ENCODE data around the gene TMCC1.
"Not testable (repeated sequence)": the region's sequence is repeated elsewhere in the genome, so short reads cannot be mapped to it uniquely, and the experiment has no call there.

Gene TMCC1

GRCh38 chr3:129881261-129881660 is 12.2 kb downstream of the TMCC1 start:
- H3K79me2 ChIP-seq (ENCODE audit: insufficient read depth, low read length), result peaks cover 24% of the 10 kb centered on the region
- TF ChIP-seq EZH2phosphoT487 (IDR thresholded peaks at IDR 0.05; ENCODE audit: borderline replicate concordance), result no peak
- TF ChIP-seq CTCF (conservative IDR thresholded peaks at IDR 0.05; ENCODE audit: low read length), result no peak
- H3K36me3 ChIP-seq (ENCODE audit: insufficient read depth, low read length), result peaks cover 15% of the 10 kb centered on the region
- no peaks in the 10 kb centered on the region for H3F3A ChIP-seq (ENCODE audit: low read depth)
- no peak overlapping the region for H3K9ac ChIP-seq (ENCODE audit: low read depth, low read length, poor library complexity, severe bottlenecking)
- H3K27me3 ChIP-seq (ENCODE audit: insufficient read depth, low read length, poor library complexity, severe bottlenecking), result no peaks in the 10 kb centered on the region
- H4K20me1 ChIP-seq (ENCODE audit: insufficient read depth, low read length, poor library complexity, severe bottlenecking), result no peaks in the 10 kb centered on the region
- H3K4me3 ChIP-seq (ENCODE audit: low read length, poor library complexity, severe bottlenecking), result no peak overlapping the region
- H3K4me1 ChIP-seq (ENCODE audit: insufficient read depth, low read length, poor library complexity, severe bottlenecking), result peaks cover 5% of the 10 kb centered on the region
- no peaks in the 10 kb centered on the region for H3K9me2 ChIP-seq (replicated peaks; ENCODE audit: low read depth, low read length)
- no peak overlapping the region for H2AFZ ChIP-seq (ENCODE audit: low read length)
- H3K9me3 ChIP-seq (ENCODE audit: insufficient read depth, low read depth, low read length), result no peaks in the 10 kb centered on the region
- no peak overlapping the region for H3K4me2 ChIP-seq (ENCODE audit: low read depth, low read length, poor library complexity, severe bottlenecking)

- Histone ChIP-seq H3K9me3 (ENCODE audit: insufficient read depth, low read depth, low read length) (no peaks in the 10 kb centered on the region), H3F3A (ENCODE audit: low read depth) (no peaks in the 10 kb centered on the region), H3K36me3 (ENCODE audit: insufficient read depth, low read length) (peaks cover 18% of the 10 kb centered on the region), H3K27me3 (ENCODE audit: insufficient read depth, low read length, poor library complexity, severe bottlenecking) (no peaks in the 10 kb centered on the region), H4K20me1 (ENCODE audit: insufficient read depth, low read length, poor library complexity, severe bottlenecking) (no peaks in the 10 kb centered on the region), H3K4me2 (ENCODE audit: low read depth, low read length, poor library complexity, severe bottlenecking) (peak overlapping the region; percentile 18), H3K4me3 (ENCODE audit: low read length, poor library complexity, severe bottlenecking) (no peak overlapping the region), H3K4me1 (ENCODE audit: insufficient read depth, low read length, poor library complexity, severe bottlenecking) (peaks cover 5% of the 10 kb centered on the region), H3K9me2 (replicated peaks; ENCODE audit: low read depth, low read length) (no peaks in the 10 kb centered on the region), H2AFZ (ENCODE audit: low read length) (no peak overlapping the region), H3K9ac (ENCODE audit: low read depth, low read length, poor library complexity, severe bottlenecking) (no peak overlapping the region), H3K79me2 (ENCODE audit: insufficient read depth, low read length) (peaks cover 24% of the 10 kb centered on the region)
- TF ChIP-seq CTCF (conservative IDR thresholded peaks at IDR 0.05; ENCODE audit: low read length) (no peak), EZH2phosphoT487 (IDR thresholded peaks at IDR 0.05; ENCODE audit: borderline replicate concordance) (no peak)
These were observed 15.2 kb downstream of the TMCC1 start for GRCh38 chr3:129878355-129878754.

- H3K4me3 ChIP-seq (ENCODE audit: low read length, poor library complexity, severe bottlenecking); H3K27me3 ChIP-seq (ENCODE audit: insufficient read depth, low read length, poor library complexity, severe bottlenecking); H3F3A ChIP-seq (ENCODE audit: low read depth); H4K20me1 ChIP-seq (ENCODE audit: insufficient read depth, low read length, poor library complexity, severe bottlenecking); H3K9me3 ChIP-seq (ENCODE audit: insufficient read depth, low read depth, low read length); H2AFZ ChIP-seq (ENCODE audit: low read length); H3K9me2 ChIP-seq (replicated peaks; ENCODE audit: low read depth, low read length); H3K9ac ChIP-seq (ENCODE audit: low read depth, low read length, poor library complexity, severe bottlenecking); H3K4me2 ChIP-seq (ENCODE audit: low read depth, low read length, poor library complexity, severe bottlenecking): not testable (repeated sequence)
- Histone ChIP-seq H3K79me2 (ENCODE audit: insufficient read depth, low read length) (peaks cover 25% of the 10 kb centered on the region), H3K4me1 (ENCODE audit: insufficient read depth, low read length, poor library complexity, severe bottlenecking) (peaks cover 11% of the 10 kb centered on the region), H3K36me3 (ENCODE audit: insufficient read depth, low read length) (peaks cover 20% of the 10 kb centered on the region; the same call in 1 of the 2 replicates)
These were observed 19.0 kb downstream of the TMCC1 start for GRCh38 chr3:129874479-129874878.

- H3K79me2 ChIP-seq (ENCODE audit: insufficient read depth, low read length), result peaks cover 41% of the 10 kb centered on the region; the same call in 1 of the 2 replicates
- peaks cover 5% of the 10 kb centered on the region for H3K4me1 ChIP-seq (ENCODE audit: insufficient read depth, low read length, poor library complexity, severe bottlenecking)
- no peaks in the 10 kb centered on the region for H3K9me2 ChIP-seq (replicated peaks; ENCODE audit: low read depth, low read length)
- no peak overlapping the region for H3K4me3 ChIP-seq (ENCODE audit: low read length, poor library complexity, severe bottlenecking)
- no peak overlapping the region for H3K4me2 ChIP-seq (ENCODE audit: low read depth, low read length, poor library complexity, severe bottlenecking)
- H3K36me3 ChIP-seq (ENCODE audit: insufficient read depth, low read length), result peaks cover 17% of the 10 kb centered on the region; the same call in 1 of the 2 replicates
- no peak overlapping the region for H3K9ac ChIP-seq (ENCODE audit: low read depth, low read length, poor library complexity, severe bottlenecking)
- no peak overlapping the region for H2AFZ ChIP-seq (ENCODE audit: low read length)
- no peaks in the 10 kb centered on the region for H3K27me3 ChIP-seq (ENCODE audit: insufficient read depth, low read length, poor library complexity, severe bottlenecking)
- H3F3A ChIP-seq (ENCODE audit: low read depth), result no peaks in the 10 kb centered on the region
- peaks cover 6% of the 10 kb centered on the region for H4K20me1 ChIP-seq (ENCODE audit: insufficient read depth, low read length, poor library complexity, severe bottlenecking)
- H3K9me3 ChIP-seq (ENCODE audit: insufficient read depth, low read depth, low read length), result no peaks in the 10 kb centered on the region
- no peak for TF ChIP-seq EZH2phosphoT487 (IDR thresholded peaks at IDR 0.05; ENCODE audit: borderline replicate concordance)
- TF ChIP-seq CTCF (conservative IDR thresholded peaks at IDR 0.05; ENCODE audit: low read length), result no peak
These were observed 24.6 kb downstream of the TMCC1 start for GRCh38 chr3:129868912-129869311.
